ENCODE measurements around the gene SP3.

The SP3 gene

DNA sequence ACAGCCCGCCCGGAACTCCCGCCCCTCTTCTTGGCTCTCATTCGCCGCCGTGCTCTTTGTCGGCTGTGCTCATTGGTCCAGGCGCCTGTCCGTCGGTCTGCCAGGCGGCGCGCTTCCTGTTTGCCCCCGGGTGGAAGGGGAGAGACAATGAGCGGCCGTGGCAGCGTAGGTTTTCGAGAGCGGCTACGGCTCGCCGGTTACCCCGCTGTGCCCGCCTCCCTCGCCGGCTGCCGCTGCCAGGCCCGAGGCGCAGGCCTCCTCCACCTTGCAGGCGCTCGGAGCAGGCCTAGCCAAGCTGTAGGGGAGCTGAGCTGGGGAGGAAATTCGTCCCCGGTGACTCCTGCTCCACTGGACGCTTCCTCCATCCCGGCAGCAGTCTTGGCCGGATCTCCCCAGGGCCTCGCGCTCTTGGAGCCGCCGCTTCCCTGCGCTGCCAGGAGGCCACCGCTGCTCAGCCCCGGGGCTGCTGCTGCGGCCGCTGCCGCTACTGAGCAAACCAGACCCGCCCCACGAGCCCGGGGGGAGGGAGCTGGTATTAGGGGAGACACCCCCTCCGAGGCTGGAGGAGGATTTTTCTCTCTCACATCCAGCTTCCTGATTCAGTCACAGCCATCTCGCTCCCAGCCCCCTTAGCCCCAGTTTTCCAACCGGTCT is at the start of gene SP3:
Gene SP3, minus strand, starts transcription at position 2 of the 654 bp plus-strand sequence. CDS start 202 bp downstream, outside the sequence.
- DNase-seq (ENCODE audit: low spot score): peak; percentile 98
- Histone ChIP-seq H3K4me3 (peak within 1 kb of the TSS; percentile 99), H3K27ac (peak within 1 kb of the TSS; percentile 94 to 100)
- TF ChIP-seq, protein P1, sequence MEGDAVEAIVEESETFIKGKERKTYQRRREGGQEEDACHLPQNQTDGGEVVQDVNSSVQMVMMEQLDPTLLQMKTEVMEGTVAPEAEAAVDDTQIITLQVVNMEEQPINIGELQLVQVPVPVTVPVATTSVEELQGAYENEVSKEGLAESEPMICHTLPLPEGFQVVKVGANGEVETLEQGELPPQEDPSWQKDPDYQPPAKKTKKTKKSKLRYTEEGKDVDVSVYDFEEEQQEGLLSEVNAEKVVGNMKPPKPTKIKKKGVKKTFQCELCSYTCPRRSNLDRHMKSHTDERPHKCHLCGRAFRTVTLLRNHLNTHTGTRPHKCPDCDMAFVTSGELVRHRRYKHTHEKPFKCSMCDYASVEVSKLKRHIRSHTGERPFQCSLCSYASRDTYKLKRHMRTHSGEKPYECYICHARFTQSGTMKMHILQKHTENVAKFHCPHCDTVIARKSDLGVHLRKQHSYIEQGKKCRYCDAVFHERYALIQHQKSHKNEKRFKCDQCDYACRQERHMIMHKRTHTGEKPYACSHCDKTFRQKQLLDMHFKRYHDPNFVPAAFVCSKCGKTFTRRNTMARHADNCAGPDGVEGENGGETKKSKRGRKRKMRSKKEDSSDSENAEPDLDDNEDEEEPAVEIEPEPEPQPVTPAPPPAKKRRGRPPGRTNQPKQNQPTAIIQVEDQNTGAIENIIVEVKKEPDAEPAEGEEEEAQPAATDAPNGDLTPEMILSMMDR (IDR thresholded peaks at IDR 0.05): no peak

DNA sequence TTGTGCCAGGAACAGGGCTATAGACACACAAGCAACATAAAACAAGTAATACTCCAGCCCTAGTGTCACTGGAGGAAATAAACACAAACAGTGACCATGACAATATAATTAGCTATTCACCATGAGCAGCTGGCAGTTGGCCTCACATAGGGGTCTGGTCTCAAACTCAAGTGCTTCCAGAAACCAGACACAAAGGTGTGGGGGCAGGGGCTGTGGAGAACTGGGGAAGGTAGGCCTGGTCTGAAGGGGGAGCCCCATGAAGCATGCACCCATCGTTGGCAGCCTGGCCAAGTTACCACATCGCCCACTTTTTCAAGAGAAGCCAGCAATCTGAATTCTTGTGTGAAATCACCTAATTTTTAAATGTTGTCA is 49.5 kb upstream of the SP3 start:
- no peak for DNase-seq (ENCODE audit: low spot score)
- peak overlapping the region in 1 of 2 donors; percentile 90 for H3K27ac ChIP-seq
- TF ChIP-seq, protein P1 (IDR thresholded peaks at IDR 0.05): no peak
- H3K4me3 ChIP-seq: no peak overlapping the region

DNA sequence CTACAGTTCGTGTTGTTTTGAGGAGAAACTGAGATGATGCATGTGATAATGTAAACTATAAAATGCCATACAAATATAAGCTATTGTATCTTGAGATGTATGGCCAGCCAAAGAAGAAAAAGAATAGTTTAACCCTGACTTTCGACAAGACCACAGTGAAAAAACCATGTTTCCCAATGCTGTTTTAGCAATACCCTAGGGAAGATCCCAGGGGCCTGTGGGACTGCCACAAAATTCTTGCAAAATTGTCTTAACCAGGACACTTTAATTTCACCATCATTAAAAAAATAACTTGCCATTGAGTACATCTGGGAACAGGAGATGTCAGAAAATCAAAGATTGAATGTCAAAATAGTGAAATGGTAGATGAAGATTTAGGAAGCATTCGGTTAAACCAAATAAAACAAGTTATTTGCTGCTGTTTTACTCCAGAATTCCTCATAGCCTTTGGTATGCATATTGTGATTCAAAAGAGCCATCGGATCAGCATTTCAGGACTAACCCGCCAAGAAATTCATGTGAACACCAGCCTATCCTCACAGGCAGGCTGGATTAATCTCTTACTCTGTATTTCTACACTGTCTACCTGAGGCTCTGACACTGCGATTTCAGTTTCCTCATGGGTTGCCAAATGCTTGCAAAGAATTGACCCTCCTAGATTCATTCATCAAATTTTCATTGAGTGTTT is 49.0 kb upstream of the SP3 start:
- H3K27ac ChIP-seq: peak overlapping the region; percentile 83 to 90
- peak overlapping the region; percentile 68 for H3K4me3 ChIP-seq

DNA sequence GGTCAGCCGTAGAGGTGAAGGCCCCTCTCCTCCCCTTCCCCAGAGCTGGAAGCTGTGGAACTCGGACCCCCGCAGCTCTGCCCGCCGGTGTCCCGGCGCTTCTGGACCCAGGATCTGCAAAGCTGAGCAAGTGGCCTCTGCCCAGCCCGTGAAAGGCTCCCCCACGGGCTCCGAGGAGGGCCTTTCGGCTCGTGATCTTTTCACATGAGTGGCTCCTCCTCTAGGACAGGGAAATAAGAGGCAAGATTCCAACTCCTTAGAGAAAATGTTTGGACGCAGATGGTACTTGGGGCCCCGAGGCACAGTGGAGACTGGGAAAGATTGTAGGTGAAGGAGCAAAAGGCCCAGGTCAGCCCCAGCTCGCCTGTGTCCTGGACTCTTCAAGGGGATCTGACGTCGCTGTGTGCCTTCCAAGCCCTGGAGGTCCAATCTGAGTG is 48.2 kb upstream of the SP3 start:
- Histone ChIP-seq H3K27ac (peak overlapping the region; percentile 83 to 90), H3K4me3 (peak overlapping the region; percentile 68)
- DNase-seq (ENCODE audit: low spot score): no peak
- TF ChIP-seq, protein P1 (IDR thresholded peaks at IDR 0.05): no peak

More for the DNA sequence above, 49.0 kb upstream of the SP3 start:
- TF ChIP-seq, protein P1 (IDR thresholded peaks at IDR 0.05): no peak
- no peak for DNase-seq (ENCODE audit: low spot score)

DNA sequence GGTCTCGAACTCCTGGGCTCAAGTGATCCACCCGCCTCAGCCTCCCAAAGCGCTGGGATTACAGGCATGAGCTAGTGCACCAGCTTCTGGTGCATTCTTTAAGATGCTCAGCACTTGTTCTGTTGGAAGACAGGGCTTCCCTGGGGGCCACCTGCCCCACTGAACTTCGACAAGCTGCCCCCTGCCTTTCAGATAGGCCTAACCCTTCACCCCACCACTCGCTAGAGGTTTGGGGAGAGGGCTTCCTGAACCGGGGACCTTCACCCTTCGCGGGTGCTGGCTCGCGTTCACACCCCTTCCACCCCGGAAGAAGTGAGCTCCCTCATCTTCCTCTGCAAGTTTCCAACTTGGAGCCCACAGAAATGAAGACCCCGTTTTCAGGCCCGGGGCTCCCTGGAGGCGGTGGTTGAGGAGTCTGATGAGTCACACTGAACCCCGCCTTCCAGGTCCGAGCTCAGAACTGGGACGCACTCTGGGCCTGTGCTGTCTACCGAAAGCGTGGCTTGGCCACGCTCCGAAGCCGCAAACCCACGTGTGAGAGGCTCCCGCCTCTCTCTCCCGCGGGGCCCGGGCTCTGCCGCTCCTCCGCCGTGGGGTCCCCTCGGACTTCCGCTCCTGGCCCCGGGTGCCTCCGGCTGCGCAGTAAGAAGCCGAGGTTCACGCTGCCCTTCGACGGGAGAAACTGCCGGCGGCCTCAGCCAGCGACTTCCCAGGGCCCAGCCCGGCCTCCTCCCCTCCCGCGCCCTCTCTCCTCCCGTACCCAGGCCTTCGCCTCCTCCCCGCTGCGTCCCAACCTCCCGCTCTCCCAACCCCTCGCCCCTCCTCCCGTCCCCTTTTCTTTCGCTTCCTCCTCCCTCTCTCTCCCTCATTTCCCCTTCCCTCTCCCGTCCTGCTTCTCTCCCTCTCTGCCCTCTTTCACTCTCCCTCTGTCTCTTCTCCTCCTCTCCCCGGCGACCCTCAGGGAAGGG is 47.5 kb upstream of the SP3 start:
- H3K4me3 ChIP-seq: peak overlapping the region; percentile 68
- TF ChIP-seq, protein P1 (IDR thresholded peaks at IDR 0.05): no peak
- peak overlapping the region; percentile 83 to 90 for H3K27ac ChIP-seq
- no peak for DNase-seq (ENCODE audit: low spot score)

DNA sequence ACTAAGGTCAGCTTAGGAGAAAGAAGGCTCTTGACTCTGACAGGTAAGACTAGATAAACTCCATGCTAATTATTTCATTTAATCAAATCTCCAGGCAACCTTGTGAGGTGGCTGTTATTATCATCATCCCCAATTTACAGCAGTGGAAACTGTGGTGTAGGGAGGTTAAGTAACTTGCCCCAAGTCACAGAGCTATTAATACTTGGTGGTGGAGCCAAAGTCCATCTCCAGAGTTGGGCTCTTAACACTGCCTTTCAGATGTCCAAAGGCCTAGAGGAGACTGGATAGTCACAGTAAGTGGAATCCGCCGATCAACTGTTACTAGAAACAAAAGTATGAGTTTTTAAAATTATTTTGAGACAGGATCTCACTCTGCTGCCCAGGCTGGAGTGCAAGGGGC is 46.6 kb upstream of the SP3 start:
- DNase-seq (ENCODE audit: low spot score): no peak
- H3K27ac ChIP-seq: peak overlapping the region; percentile 83 to 90
- no peak overlapping the region for H3K4me3 ChIP-seq

More for the DNA sequence above, 46.6 kb upstream of the SP3 start:
- TF ChIP-seq, protein P1 (IDR thresholded peaks at IDR 0.05): no peak

Data from coronary artery (tissue), 2 donors.